LNCaP clone FGC (cell line): Measurements from ENCODE around the gene PPM1H.

Experiments used
- DNase-seq: peaks from one replicate; pipeline ENCODE4 v3.0.0-alpha.2; 2011; ENCODE audit warnings: low read depth
- H3K4me3 ChIP-seq: 2 replicates; pipeline ENCODE4 v1.5.1; 2011; ENCODE audit warnings: mild to moderate bottlenecking, low read depth, low read length, control low read depth
- TF ChIP-seq, protein P1 (sequence below): IDR thresholded peaks from 2 replicates; pipeline ENCODE4 v1.5.1; 2012; ENCODE audit warnings: mild to moderate bottlenecking; ENCODE audit not compliant: control insufficient read depth, insufficient read depth; ENCODE audit errors: extremely low read depth

The PPM1H gene

DNA sequence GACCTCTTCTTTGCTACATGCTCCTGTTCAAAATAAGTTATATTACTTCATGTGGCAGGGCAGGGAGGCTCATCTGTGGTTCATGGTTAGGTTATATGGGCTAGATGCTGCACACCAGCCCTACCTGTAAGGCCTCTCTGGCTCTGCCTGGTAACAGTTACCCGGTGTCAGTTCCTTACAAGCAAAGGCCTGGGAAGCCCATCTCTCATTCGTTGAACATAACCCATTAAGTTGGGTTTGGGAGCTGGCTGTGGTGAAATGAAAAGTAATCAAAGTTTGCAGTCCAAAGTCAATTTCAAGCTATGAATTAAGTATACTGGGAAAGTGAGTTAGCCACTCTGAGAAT is 183.2 kb downstream of the PPM1H start:
- TF ChIP-seq, protein P1, sequence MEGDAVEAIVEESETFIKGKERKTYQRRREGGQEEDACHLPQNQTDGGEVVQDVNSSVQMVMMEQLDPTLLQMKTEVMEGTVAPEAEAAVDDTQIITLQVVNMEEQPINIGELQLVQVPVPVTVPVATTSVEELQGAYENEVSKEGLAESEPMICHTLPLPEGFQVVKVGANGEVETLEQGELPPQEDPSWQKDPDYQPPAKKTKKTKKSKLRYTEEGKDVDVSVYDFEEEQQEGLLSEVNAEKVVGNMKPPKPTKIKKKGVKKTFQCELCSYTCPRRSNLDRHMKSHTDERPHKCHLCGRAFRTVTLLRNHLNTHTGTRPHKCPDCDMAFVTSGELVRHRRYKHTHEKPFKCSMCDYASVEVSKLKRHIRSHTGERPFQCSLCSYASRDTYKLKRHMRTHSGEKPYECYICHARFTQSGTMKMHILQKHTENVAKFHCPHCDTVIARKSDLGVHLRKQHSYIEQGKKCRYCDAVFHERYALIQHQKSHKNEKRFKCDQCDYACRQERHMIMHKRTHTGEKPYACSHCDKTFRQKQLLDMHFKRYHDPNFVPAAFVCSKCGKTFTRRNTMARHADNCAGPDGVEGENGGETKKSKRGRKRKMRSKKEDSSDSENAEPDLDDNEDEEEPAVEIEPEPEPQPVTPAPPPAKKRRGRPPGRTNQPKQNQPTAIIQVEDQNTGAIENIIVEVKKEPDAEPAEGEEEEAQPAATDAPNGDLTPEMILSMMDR, result no peak
- no peak for DNase-seq
- no peak overlapping the region for H3K4me3 ChIP-seq

DNA sequence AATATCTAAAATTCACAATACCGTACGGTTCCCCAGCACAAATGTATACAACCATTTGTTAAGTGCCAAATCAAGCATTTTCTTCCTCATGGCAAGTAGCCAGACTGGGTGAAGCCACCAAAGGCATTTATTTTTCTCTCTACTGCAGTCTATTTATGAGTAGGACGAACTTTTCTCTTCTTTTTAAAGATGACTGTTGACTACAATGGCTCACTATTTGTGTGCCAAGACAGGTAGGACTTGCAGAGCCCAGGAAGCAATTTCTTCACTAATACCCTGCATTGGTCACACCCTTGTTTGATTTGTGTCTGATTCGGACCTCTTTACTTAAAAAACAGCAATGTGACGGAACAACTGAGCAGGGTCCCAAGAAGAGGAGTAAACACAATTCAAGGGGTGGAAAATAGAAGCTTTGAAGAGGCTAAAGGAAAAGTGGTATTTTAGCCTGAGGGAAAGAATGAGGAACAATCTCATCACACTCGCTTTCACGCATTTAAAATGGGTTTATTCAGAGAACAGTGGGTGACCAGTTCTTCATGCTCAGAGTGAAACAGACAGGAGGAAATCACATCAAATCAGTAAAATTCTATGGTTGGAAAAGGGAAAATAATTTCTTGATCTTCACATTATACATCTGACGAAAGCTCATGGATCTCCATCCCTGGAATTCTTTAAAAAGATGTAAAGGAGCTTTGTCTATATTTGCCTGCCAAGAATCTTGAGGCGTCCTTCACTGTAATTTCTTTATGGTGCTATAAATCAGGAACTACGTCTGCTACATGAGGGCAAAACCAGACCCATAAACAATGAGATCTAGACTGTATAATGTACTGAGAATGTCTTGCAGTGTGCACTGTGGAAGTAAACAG is 183.8 kb downstream of the PPM1H start:
- TF ChIP-seq, protein P1, result no peak
- DNase-seq, result peak; percentile 35
- no peak overlapping the region for H3K4me3 ChIP-seq

- no peak for DNase-seq
- TF ChIP-seq, protein P1, result no peak
- no peak overlapping the region for H3K4me3 ChIP-seq
Observed at GRCh38 chr12:62749586-62749985, 185.4 kb downstream of the PPM1H start.

DNA sequence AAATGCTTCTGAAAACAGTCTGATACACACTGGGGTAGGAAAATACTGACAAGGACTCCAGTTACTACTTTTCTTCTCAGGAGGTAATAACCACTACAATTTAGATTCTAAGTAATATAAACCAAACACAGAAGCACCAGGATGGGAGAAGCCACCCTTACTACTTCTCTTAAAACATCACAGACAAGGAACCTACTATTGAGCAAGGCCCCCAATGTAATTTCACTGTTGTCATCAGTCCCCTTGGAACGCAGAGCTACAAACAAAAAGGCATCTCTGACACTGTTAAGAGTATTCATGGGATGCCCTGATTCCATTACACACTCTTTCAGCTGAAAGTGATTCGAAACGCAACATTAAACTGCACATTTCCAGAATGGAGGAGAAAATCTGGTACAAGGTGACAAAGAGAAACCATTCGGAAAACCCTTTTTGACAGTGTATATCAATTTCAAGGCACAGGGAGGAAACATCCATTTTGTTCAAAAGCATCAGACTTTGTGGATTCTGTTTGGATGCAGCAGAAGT is 185.9 kb downstream of the PPM1H start:
- no peak for DNase-seq
- TF ChIP-seq, protein P1, result no peak
- no peak overlapping the region for H3K4me3 ChIP-seq

- H3K4me3 ChIP-seq, result no peak overlapping the region
- TF ChIP-seq, protein P1, result no peak
- DNase-seq, result no peak
Observed at GRCh38 chr12:62744551-62744950, 190.4 kb downstream of the PPM1H start.

- no peak overlapping the region for H3K4me3 ChIP-seq
- TF ChIP-seq, protein P1, result no peak
- DNase-seq, result no peak
Observed at GRCh38 chr12:62739266-62740015, 195.5 kb downstream of the PPM1H start.
